Measurements from ENCODE around the gene LRRC58. TPM values are rescaled to one million over a fixed set of nuclear protein-coding genes. Genes with fewer than 3 reads are reported as not detected.

Gene LRRC58
- total RNA-seq, 1 donor from 2014 or later: 17.7 TPM

- DNase-seq (ENCODE audit: extremely low read depth, low read depth, low spot score): no peak
These were observed 67.9 kb downstream of the LRRC58 start for GRCh38 chr3:120281261-120281660.

GRCh38 chr3:120280566-120280965 is 68.6 kb downstream of the LRRC58 start:
- no peak for DNase-seq (ENCODE audit: extremely low read depth, low read depth, low spot score)

GRCh38 chr3:120280026-120280425 is 69.1 kb downstream of the LRRC58 start:
- DNase-seq (ENCODE audit: extremely low read depth, low read depth, low spot score): no peak

GRCh38 chr3:120276767-120277166 is 72.4 kb downstream of the LRRC58 start:
- no peak for DNase-seq (ENCODE audit: extremely low read depth, low read depth, low spot score)

- no peak for DNase-seq (ENCODE audit: extremely low read depth, low read depth, low spot score)
These were observed 73.5 kb downstream of the LRRC58 start for GRCh38 chr3:120275618-120276017.

GRCh38 chr3:120274739-120275167 is 74.4 kb downstream of the LRRC58 start:
- no peak for DNase-seq (ENCODE audit: extremely low read depth, low read depth, low spot score)

Other genes starting within 250 kb of the LRRC58 start
- gene GPR156, start 64.1 kb downstream of the LRRC58 start, total RNA-seq: 0.76 TPM in 1 of 2 replicates, not detected in the other
- 311 and 489 TPM in 2 replicates for gene FSTL1, start 101.6 kb upstream of the LRRC58 start, total RNA-seq
- 150 and 170 TPM in 2 replicates for gene NDUFB4, start 247.0 kb upstream of the LRRC58 start, total RNA-seq